ENCODE data around the gene LRRK2.

LRRK2 gene

DNA sequence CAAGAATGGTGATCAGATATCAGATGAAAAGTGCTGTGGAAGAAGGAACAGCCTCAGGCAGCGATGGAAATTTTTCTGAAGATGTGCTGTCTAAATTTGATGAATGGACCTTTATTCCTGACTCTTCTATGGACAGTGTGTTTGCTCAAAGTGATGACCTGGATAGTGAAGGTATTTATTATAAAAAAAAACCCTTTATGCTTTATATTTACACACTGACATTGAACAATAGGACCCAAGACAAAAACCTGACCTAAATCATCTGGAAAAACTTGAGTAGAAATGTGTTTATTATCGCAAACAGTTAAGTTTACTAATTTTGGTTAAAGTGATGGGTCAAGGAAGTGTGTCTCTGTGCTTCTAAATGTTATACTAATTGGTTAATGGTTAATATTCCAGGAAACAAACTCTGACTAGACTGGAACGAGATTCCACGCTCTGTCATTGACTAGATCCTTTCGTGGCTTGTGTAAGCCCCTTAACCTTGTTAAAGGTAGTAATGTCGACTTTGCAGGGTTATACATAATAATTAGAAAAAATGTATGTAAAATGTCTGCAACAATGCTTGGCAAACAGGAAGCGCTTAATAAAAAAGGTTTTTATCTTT is 62.7 kb downstream of the LRRK2 start:
- no peak for TF ChIP-seq SP1 (IDR thresholded peaks at IDR 0.05)
- TF ChIP-seq ARNT (IDR thresholded peaks at IDR 0.05): no peak
- no peak for TF ChIP-seq FOXK2 (IDR thresholded peaks at IDR 0.05)
- no peak for TF ChIP-seq FOXA1 (IDR thresholded peaks at IDR 0.05)
- no peak for TF ChIP-seq SUZ12 (IDR thresholded peaks at IDR 0.05)
- TF ChIP-seq CTBP1 (IDR thresholded peaks at IDR 0.05; ENCODE audit: borderline replicate concordance): no peak
- no peak for TF ChIP-seq LEF1 (IDR thresholded peaks at IDR 0.05; ENCODE audit: borderline replicate concordance)
- TF ChIP-seq ELF4 (IDR thresholded peaks at IDR 0.05): no peak
- TF ChIP-seq TARDBP (IDR thresholded peaks at IDR 0.05): no peak
- no peak for TF ChIP-seq NFRKB (IDR thresholded peaks at IDR 0.05)
- TF ChIP-seq HDGF (IDR thresholded peaks at IDR 0.05; ENCODE audit: borderline replicate concordance): no peak
- TF ChIP-seq L3MBTL2 (conservative IDR thresholded peaks at IDR 0.05): no peak
- no peak for TF ChIP-seq BHLHE40 (IDR thresholded peaks at IDR 0.05; ENCODE audit: borderline replicate concordance)
- no peak for TF ChIP-seq PKNOX1 (IDR thresholded peaks at IDR 0.05)
- no peak for TF ChIP-seq FOXM1 (IDR thresholded peaks at IDR 0.05; ENCODE audit: borderline replicate concordance)
- TF ChIP-seq ZNF384 (IDR thresholded peaks at IDR 0.05): no peak
- POLR2A ChIA-PET: no interaction called here
- no peak for DNase-seq (ENCODE audit: extremely low spot score)
- CTCF ChIA-PET: no interaction called here

DNA sequence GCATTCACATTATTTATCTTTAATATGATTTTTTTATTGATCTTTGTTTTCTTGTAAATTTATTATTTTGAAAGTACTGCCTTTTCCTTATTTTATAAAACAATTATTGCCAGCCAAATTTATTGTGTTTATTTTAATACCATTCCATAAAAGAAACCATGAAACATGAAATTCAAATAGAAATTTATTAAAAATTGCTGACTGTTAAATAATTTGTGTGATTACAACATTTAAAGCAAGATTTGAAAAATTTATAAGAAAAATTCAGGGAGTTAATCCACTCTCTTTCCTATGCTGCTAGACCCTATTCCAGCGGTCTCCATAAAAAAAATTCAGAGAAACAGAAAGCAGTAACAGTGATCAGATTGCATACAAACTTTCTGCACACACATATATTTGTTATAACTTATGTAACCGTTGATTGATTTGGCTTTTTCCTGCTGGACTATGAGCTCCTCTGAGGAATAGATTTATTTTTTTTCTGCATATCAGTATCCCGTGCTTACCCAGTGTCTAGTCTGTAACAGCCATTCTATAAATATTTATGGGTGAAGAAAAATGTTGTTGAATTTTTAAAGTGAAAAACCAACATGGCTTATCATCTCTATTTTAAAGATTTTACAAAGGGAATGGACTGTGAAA is 68.1 kb downstream of the LRRK2 start:
- POLR2A ChIA-PET: no interaction called here
- CTCF ChIA-PET: no interaction called here
- no peak for DNase-seq (ENCODE audit: extremely low spot score)
- TF ChIP-seq FOXM1 (IDR thresholded peaks at IDR 0.05; ENCODE audit: borderline replicate concordance): no peak
- no peak for TF ChIP-seq LEF1 (IDR thresholded peaks at IDR 0.05; ENCODE audit: borderline replicate concordance)
- no peak for TF ChIP-seq HDGF (IDR thresholded peaks at IDR 0.05; ENCODE audit: borderline replicate concordance)
- no peak for TF ChIP-seq ARNT (IDR thresholded peaks at IDR 0.05)
- TF ChIP-seq FOXK2 (IDR thresholded peaks at IDR 0.05): no peak
- no peak for TF ChIP-seq TARDBP (IDR thresholded peaks at IDR 0.05)
- no peak for TF ChIP-seq NFRKB (IDR thresholded peaks at IDR 0.05)
- no peak for TF ChIP-seq L3MBTL2 (conservative IDR thresholded peaks at IDR 0.05)
- no peak for TF ChIP-seq CTBP1 (IDR thresholded peaks at IDR 0.05; ENCODE audit: borderline replicate concordance)
- no peak for TF ChIP-seq BHLHE40 (IDR thresholded peaks at IDR 0.05; ENCODE audit: borderline replicate concordance)
- TF ChIP-seq ZNF384 (IDR thresholded peaks at IDR 0.05): no peak
- TF ChIP-seq PKNOX1 (IDR thresholded peaks at IDR 0.05): no peak
- TF ChIP-seq SUZ12 (IDR thresholded peaks at IDR 0.05): no peak
- no peak for TF ChIP-seq SP1 (IDR thresholded peaks at IDR 0.05)
- TF ChIP-seq FOXA1 (IDR thresholded peaks at IDR 0.05): no peak
- TF ChIP-seq ELF4 (IDR thresholded peaks at IDR 0.05): no peak

GRCh38 chr12:40298341-40298740 is 73.5 kb downstream of the LRRK2 start:
- ChIA-PET CTCF (no interaction called here), POLR2A (no interaction called here)
- no peak for DNase-seq (ENCODE audit: extremely low spot score)
- TF ChIP-seq HDGF (IDR thresholded peaks at IDR 0.05; ENCODE audit: borderline replicate concordance): no peak
- TF ChIP-seq FOXK2 (IDR thresholded peaks at IDR 0.05): no peak
- TF ChIP-seq L3MBTL2 (conservative IDR thresholded peaks at IDR 0.05): no peak
- TF ChIP-seq ELF4 (IDR thresholded peaks at IDR 0.05): no peak
- no peak for TF ChIP-seq SP1 (IDR thresholded peaks at IDR 0.05)
- no peak for TF ChIP-seq LEF1 (IDR thresholded peaks at IDR 0.05; ENCODE audit: borderline replicate concordance)
- no peak for TF ChIP-seq SUZ12 (IDR thresholded peaks at IDR 0.05)
- TF ChIP-seq CTBP1 (IDR thresholded peaks at IDR 0.05; ENCODE audit: borderline replicate concordance): no peak

GRCh38 chr12:40300490-40300889 is 75.7 kb downstream of the LRRK2 start:
- POLR2A ChIA-PET: no interaction called here
- no peak for DNase-seq (ENCODE audit: extremely low spot score)
- no peak for TF ChIP-seq SP1 (IDR thresholded peaks at IDR 0.05)
- TF ChIP-seq FOXA1 (IDR thresholded peaks at IDR 0.05): no peak
- no peak for TF ChIP-seq HDGF (IDR thresholded peaks at IDR 0.05; ENCODE audit: borderline replicate concordance)
- TF ChIP-seq FOXK2 (IDR thresholded peaks at IDR 0.05): no peak
- no peak for TF ChIP-seq TARDBP (IDR thresholded peaks at IDR 0.05)
- no peak for TF ChIP-seq BHLHE40 (IDR thresholded peaks at IDR 0.05; ENCODE audit: borderline replicate concordance)
- CTCF ChIA-PET: no interaction called here

DNA sequence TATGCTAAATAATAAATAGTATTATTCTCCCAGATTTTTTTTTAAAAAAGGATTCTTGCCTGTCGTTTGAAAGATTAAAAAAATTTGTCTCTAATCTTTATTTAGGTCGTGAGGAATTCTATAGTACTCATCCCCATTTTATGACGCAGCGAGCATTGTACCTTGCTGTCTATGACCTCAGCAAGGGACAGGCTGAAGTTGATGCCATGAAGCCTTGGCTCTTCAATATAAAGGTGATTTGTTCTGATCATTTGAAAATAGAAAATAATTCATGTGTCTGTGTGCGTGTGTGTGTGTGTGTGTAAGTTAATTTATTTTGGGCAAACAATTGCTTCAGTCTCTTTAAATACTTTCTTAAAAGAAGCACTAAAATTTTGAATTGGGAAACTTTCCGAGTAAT is 84.2 kb downstream of the LRRK2 start:
- CTCF ChIA-PET: no interaction called here
- POLR2A ChIA-PET: no interaction called here
- no peak for DNase-seq (ENCODE audit: extremely low spot score)
- TF ChIP-seq BHLHE40 (IDR thresholded peaks at IDR 0.05; ENCODE audit: borderline replicate concordance): no peak
- TF ChIP-seq NFRKB (IDR thresholded peaks at IDR 0.05): no peak
- no peak for TF ChIP-seq HDGF (IDR thresholded peaks at IDR 0.05; ENCODE audit: borderline replicate concordance)
- no peak for TF ChIP-seq ELF4 (IDR thresholded peaks at IDR 0.05)
- TF ChIP-seq FOXA1 (IDR thresholded peaks at IDR 0.05): no peak
- no peak for TF ChIP-seq PKNOX1 (IDR thresholded peaks at IDR 0.05)
- TF ChIP-seq TARDBP (IDR thresholded peaks at IDR 0.05): no peak
- TF ChIP-seq LEF1 (IDR thresholded peaks at IDR 0.05; ENCODE audit: borderline replicate concordance): no peak
- TF ChIP-seq ZNF384 (IDR thresholded peaks at IDR 0.05): no peak
- no peak for TF ChIP-seq SP1 (IDR thresholded peaks at IDR 0.05)
- no peak for TF ChIP-seq FOXK2 (IDR thresholded peaks at IDR 0.05)
- no peak for TF ChIP-seq ARNT (IDR thresholded peaks at IDR 0.05)
- TF ChIP-seq SUZ12 (IDR thresholded peaks at IDR 0.05): no peak
- TF ChIP-seq CTBP1 (IDR thresholded peaks at IDR 0.05; ENCODE audit: borderline replicate concordance): no peak
- TF ChIP-seq FOXM1 (IDR thresholded peaks at IDR 0.05; ENCODE audit: borderline replicate concordance): no peak
- TF ChIP-seq L3MBTL2 (conservative IDR thresholded peaks at IDR 0.05): no peak

DNA sequence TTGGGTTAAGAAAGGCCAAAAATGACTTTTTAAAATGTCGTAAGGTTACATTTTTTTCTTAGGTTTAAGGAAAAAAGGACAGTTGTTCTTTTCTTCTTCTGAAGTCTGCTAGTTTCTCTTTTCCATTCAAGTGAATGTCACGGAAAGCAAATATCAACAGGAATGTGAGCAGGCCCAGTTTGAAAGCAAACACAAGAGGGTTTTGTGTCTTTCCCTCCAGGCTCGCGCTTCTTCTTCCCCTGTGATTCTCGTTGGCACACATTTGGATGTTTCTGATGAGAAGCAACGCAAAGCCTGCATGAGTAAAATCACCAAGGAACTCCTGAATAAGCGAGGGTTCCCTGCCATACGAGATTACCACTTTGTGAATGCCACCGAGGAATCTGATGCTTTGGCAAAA is 85.4 kb downstream of the LRRK2 start:
- CTCF ChIA-PET: no interaction called here
- POLR2A ChIA-PET: no interaction called here
- DNase-seq (ENCODE audit: extremely low spot score): no peak
- no peak for TF ChIP-seq FOXA1 (IDR thresholded peaks at IDR 0.05)
- TF ChIP-seq ARNT (IDR thresholded peaks at IDR 0.05): no peak
- TF ChIP-seq FOXK2 (IDR thresholded peaks at IDR 0.05): no peak
- TF ChIP-seq NFRKB (IDR thresholded peaks at IDR 0.05): no peak
- no peak for TF ChIP-seq SUZ12 (IDR thresholded peaks at IDR 0.05)
- TF ChIP-seq BHLHE40 (IDR thresholded peaks at IDR 0.05; ENCODE audit: borderline replicate concordance): no peak
- no peak for TF ChIP-seq ZNF384 (IDR thresholded peaks at IDR 0.05)
- no peak for TF ChIP-seq L3MBTL2 (conservative IDR thresholded peaks at IDR 0.05)
- no peak for TF ChIP-seq CTBP1 (IDR thresholded peaks at IDR 0.05; ENCODE audit: borderline replicate concordance)
- no peak for TF ChIP-seq SP1 (IDR thresholded peaks at IDR 0.05)

Data from HEK293T (cell line).